Measurements from ENCODE around the gene NEO1. TPM values are rescaled to one million over a fixed set of nuclear protein-coding genes. Genes with fewer than 3 reads are reported as not detected.

The NEO1 gene
- polyA plus RNA-seq, 1 donor from 2014 or later: 57.0 TPM

DNA sequence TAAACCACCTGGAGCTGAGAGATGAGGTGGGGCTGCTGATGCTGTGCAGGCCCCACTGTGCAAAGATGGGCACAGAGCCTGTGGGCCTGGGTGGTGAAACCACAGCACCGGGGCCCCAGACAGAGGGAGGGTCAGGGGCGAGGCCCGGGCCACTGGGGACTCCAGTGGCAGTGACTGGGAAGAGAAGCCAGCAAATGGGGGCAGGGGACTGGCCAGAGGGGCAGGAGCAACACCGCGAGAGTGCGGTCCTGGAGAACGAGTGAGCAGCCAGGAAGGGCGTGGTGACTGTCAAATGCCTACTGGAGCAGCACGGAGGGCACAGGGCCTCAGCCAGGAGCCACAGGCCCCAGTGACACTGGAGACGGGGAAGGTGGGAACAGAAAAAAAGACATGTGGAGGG is 276.7 kb downstream of the NEO1 start:
- Histone ChIP-seq H2AFZ (ENCODE audit: low read depth, low read length) (no peak overlapping the region), H3K36me3 (ENCODE audit: insufficient read depth, low read length) (peaks cover 5% of the 10 kb centered on the region), H4K20me1 (ENCODE audit: insufficient read depth) (no peaks in the 10 kb centered on the region), H3K4me2 (ENCODE audit: low read length) (no peak overlapping the region), H3K4me3 (ENCODE audit: low read length) (no peak overlapping the region), H3K27me3 (ENCODE audit: insufficient read depth, low read depth, low read length) (no peaks in the 10 kb centered on the region), H3F3A (ENCODE audit: insufficient read depth, low read length, poor library complexity, severe bottlenecking) (no peaks in the 10 kb centered on the region), H3K27ac (ENCODE audit: low read length) (no peak overlapping the region), H3K79me2 (replicated peaks; ENCODE audit: insufficient read depth, low read length) (no peaks in the 10 kb centered on the region), H3K9me3 (ENCODE audit: low read length) (no peaks in the 10 kb centered on the region), H3K9ac (ENCODE audit: low read length) (no peak overlapping the region), H3K9me2 (ENCODE audit: insufficient read depth, low read length) (no peaks in the 10 kb centered on the region)
- TF ChIP-seq RAD21 (conservative IDR thresholded peaks at IDR 0.05) (no peak), TAF1 (IDR thresholded peaks at IDR 0.05; ENCODE audit: low read depth) (no peak), EP300 (conservative IDR thresholded peaks at IDR 0.05; ENCODE audit: poor library complexity, severe bottlenecking) (no peak), EZH2 (IDR thresholded peaks at IDR 0.05; ENCODE audit: borderline replicate concordance, insufficient read depth, low read length, poor library complexity, severe bottlenecking) (no peak), POLR2AphosphoS5 (IDR thresholded peaks at IDR 0.05) (no peak), MXI1 (conservative IDR thresholded peaks at IDR 0.05; ENCODE audit: poor library complexity, severe bottlenecking) (no peak), SMC3 (conservative IDR thresholded peaks at IDR 0.05; ENCODE audit: poor library complexity) (no peak)
- TF ChIP-seq, protein P1, sequence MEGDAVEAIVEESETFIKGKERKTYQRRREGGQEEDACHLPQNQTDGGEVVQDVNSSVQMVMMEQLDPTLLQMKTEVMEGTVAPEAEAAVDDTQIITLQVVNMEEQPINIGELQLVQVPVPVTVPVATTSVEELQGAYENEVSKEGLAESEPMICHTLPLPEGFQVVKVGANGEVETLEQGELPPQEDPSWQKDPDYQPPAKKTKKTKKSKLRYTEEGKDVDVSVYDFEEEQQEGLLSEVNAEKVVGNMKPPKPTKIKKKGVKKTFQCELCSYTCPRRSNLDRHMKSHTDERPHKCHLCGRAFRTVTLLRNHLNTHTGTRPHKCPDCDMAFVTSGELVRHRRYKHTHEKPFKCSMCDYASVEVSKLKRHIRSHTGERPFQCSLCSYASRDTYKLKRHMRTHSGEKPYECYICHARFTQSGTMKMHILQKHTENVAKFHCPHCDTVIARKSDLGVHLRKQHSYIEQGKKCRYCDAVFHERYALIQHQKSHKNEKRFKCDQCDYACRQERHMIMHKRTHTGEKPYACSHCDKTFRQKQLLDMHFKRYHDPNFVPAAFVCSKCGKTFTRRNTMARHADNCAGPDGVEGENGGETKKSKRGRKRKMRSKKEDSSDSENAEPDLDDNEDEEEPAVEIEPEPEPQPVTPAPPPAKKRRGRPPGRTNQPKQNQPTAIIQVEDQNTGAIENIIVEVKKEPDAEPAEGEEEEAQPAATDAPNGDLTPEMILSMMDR (IDR thresholded peaks at IDR 0.05; ENCODE audit: poor library complexity, severe bottlenecking): no peak
- TF ChIP-seq, protein P2, sequence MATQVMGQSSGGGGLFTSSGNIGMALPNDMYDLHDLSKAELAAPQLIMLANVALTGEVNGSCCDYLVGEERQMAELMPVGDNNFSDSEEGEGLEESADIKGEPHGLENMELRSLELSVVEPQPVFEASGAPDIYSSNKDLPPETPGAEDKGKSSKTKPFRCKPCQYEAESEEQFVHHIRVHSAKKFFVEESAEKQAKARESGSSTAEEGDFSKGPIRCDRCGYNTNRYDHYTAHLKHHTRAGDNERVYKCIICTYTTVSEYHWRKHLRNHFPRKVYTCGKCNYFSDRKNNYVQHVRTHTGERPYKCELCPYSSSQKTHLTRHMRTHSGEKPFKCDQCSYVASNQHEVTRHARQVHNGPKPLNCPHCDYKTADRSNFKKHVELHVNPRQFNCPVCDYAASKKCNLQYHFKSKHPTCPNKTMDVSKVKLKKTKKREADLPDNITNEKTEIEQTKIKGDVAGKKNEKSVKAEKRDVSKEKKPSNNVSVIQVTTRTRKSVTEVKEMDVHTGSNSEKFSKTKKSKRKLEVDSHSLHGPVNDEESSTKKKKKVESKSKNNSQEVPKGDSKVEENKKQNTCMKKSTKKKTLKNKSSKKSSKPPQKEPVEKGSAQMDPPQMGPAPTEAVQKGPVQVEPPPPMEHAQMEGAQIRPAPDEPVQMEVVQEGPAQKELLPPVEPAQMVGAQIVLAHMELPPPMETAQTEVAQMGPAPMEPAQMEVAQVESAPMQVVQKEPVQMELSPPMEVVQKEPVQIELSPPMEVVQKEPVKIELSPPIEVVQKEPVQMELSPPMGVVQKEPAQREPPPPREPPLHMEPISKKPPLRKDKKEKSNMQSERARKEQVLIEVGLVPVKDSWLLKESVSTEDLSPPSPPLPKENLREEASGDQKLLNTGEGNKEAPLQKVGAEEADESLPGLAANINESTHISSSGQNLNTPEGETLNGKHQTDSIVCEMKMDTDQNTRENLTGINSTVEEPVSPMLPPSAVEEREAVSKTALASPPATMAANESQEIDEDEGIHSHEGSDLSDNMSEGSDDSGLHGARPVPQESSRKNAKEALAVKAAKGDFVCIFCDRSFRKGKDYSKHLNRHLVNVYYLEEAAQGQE (IDR thresholded peaks at IDR 0.05; ENCODE audit: borderline replicate concordance): no peak

DNA sequence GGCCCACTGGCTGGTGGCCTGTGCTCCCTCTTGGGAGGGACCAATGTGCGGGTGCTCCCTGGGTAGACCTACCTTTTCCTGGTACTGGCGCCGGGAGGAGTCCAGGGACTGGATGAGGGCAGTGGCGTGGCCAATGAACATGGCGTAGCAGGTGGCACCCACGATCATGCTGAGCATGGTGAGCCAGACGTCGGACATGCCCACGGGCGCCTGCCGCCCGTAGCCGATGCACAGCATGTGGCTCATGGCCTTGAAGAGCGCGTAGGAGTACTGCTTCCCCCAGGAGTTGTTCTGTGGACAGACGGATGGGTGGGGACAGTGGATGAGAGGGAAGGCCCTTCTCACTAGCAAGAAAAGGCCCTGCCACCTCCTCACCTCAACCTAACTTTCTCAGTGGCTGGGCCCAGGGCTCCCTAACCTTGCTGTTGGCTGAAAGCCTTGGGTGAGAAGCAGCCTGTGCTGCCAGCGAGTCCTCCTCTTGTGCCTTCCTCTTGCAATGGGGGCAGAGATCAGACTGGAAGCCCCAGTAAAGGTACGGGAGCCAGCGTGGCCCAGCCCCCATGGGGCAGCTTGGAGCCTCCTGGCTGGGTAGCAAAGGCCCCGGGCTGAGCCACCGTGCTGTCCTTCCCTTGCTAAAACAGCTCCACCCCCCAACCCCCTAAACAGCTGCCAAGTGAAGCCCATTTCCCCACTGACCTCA is 277.4 kb downstream of the NEO1 start:
- Histone ChIP-seq H3K36me3 (ENCODE audit: insufficient read depth, low read length) (peaks cover 5% of the 10 kb centered on the region), H3K9ac (ENCODE audit: low read length) (no peak overlapping the region), H3K27me3 (ENCODE audit: insufficient read depth, low read depth, low read length) (no peaks in the 10 kb centered on the region), H4K20me1 (ENCODE audit: insufficient read depth) (no peaks in the 10 kb centered on the region), H3F3A (ENCODE audit: insufficient read depth, low read length, poor library complexity, severe bottlenecking) (no peaks in the 10 kb centered on the region), H3K79me2 (replicated peaks; ENCODE audit: insufficient read depth, low read length) (no peaks in the 10 kb centered on the region), H3K4me3 (ENCODE audit: low read length) (no peak overlapping the region), H3K4me2 (ENCODE audit: low read length) (no peak overlapping the region), H3K9me2 (ENCODE audit: insufficient read depth, low read length) (no peaks in the 10 kb centered on the region), H3K9me3 (ENCODE audit: low read length) (no peaks in the 10 kb centered on the region), H2AFZ (ENCODE audit: low read depth, low read length) (no peak overlapping the region), H3K27ac (ENCODE audit: low read length) (no peak overlapping the region)
- TF ChIP-seq, protein P2 (IDR thresholded peaks at IDR 0.05; ENCODE audit: borderline replicate concordance): no peak
- TF ChIP-seq RAD21 (conservative IDR thresholded peaks at IDR 0.05) (no peak), EP300 (conservative IDR thresholded peaks at IDR 0.05; ENCODE audit: poor library complexity, severe bottlenecking) (no peak), MXI1 (conservative IDR thresholded peaks at IDR 0.05; ENCODE audit: poor library complexity, severe bottlenecking) (no peak), POLR2AphosphoS5 (IDR thresholded peaks at IDR 0.05) (no peak), SMC3 (conservative IDR thresholded peaks at IDR 0.05; ENCODE audit: poor library complexity) (no peak), EZH2 (IDR thresholded peaks at IDR 0.05; ENCODE audit: borderline replicate concordance, insufficient read depth, low read length, poor library complexity, severe bottlenecking) (no peak), TAF1 (IDR thresholded peaks at IDR 0.05; ENCODE audit: low read depth) (no peak)
- TF ChIP-seq, protein P1 (IDR thresholded peaks at IDR 0.05; ENCODE audit: poor library complexity, severe bottlenecking): no peak

All from neural cell (in vitro differentiated cells).